Endothelial cell of umbilical vein (primary cell): ENCODE measurements around the gene PPCDC. TPM values are rescaled to one million over a fixed set of nuclear protein-coding genes. Genes with fewer than 3 reads are reported as not detected.

Experiments used
- BruUV-seq: library from RNA; stranded (reverse); fragments of 400-500 nt; replicated peaks from 2 replicates; lab custom pipeline; 2021; lab: Mats Ljungman, UMichigan
- CTCF ChIA-PET: fragments of 300-600, 350-600 bp; sonication (Branson Sonifier 250); formaldehyde crosslinking; loops from one replicate; lab custom pipeline; 2021; ENCODE audit warnings: antibody characterized with exemption, inconsistent platforms; lab: Charles Lee
- POLR2A ChIA-PET: fragments of 300-600, 350-600 bp; sonication (Branson Sonifier 250); formaldehyde crosslinking; loops from one replicate; lab custom pipeline; 2021; ENCODE audit warnings: antibody characterized with exemption, inconsistent platforms; lab: Charles Lee
- DNase-seq: peaks from one replicate; pipeline ENCODE4 v3.0.0-alpha.2; 2011; ENCODE audit warnings: low read depth, low spot score
- FAIRE-seq: peaks from 2 replicates; lab custom pipeline; 2011; peaks lifted over from hg19 to GRCh38; lab: Jason Lieb, UNC
- H2AFZ ChIP-seq: 2 replicates; pipeline ENCODE4 v1.6.0; 2012; ENCODE audit warnings: low read depth, low read length, control low read depth, inconsistent platforms
- H3K27ac ChIP-seq: 2 replicates; pipeline ENCODE4 v1.5.1; 2011; ENCODE audit warnings: low read depth, mild to moderate bottlenecking, control low read depth, low read length, moderate library complexity; ENCODE audit not compliant: insufficient read depth
- H3K27me3 ChIP-seq, 2 experiments: 2 replicates each; pipeline versions ENCODE4 v1.6.0 to v1.6.1; 2011; ENCODE audit warnings: low read length in 2 of 2, mixed read lengths in 1 of 2; ENCODE audit not compliant: control insufficient read depth in 2 of 2, insufficient read depth in 2 of 2
- H3K36me3 ChIP-seq, 2 experiments: 2 replicates in 1 of 2; 3 replicates in 1 of 2; pipeline ENCODE4 v1.5.1; 2011; ENCODE audit warnings: low read length in 2 of 2, mild to moderate bottlenecking in 1 of 2, moderate library complexity in 1 of 2; ENCODE audit not compliant: control insufficient read depth in 2 of 2, insufficient read depth in 2 of 2; ENCODE audit errors: extremely low read depth in 1 of 2
- H3K4me1 ChIP-seq: 3 replicates; pipeline ENCODE4 v1.5.1; 2011; ENCODE audit warnings: mild to moderate bottlenecking, low read length; ENCODE audit not compliant: control insufficient read depth, insufficient read depth; ENCODE audit errors: extremely low read depth
- H3K4me2 ChIP-seq: 2 replicates; pipeline ENCODE4 v1.6.1; 2011; ENCODE audit warnings: low read length, control low read depth, mixed read lengths; ENCODE audit not compliant: insufficient read depth
- H3K4me3 ChIP-seq, 3 experiments: fragments of 200-600 bp in 1 of 3; sonication (generic), shearing (Covaris generic) in 1 of 3; replicated peaks in 1 of 3; 2 replicates each; pipeline ENCODE4 v1.5.1; 2011 to 2016; ENCODE audit warnings: control low read depth in 3 of 3, low read length in 3 of 3, mild to moderate bottlenecking in 2 of 3, inconsistent platforms in 1 of 3, low read depth in 1 of 3, moderate library complexity in 1 of 3; ENCODE audit not compliant: insufficient read depth in 1 of 3
- H3K79me2 ChIP-seq: 2 replicates; pipeline ENCODE4 v1.6.0; 2012; ENCODE audit warnings: low read length, inconsistent platforms; ENCODE audit not compliant: control insufficient read depth, insufficient read depth
- H3K9ac ChIP-seq: replicated peaks from 2 replicates; pipeline ENCODE3; 2011; ENCODE audit warnings: low read length, control low read depth; ENCODE audit not compliant: insufficient read depth; ENCODE audit errors: extremely low read depth
- H3K9me1 ChIP-seq: replicated peaks from 3 replicates; pipeline ENCODE4 v1.6.0; 2011; ENCODE audit warnings: mild to moderate bottlenecking, low read length; ENCODE audit not compliant: control insufficient read depth, insufficient read depth; ENCODE audit errors: extremely low read depth
- H3K9me3 ChIP-seq: replicated peaks from 2 replicates; pipeline ENCODE4 v1.5.1; 2012; ENCODE audit warnings: low read length, inconsistent platforms; ENCODE audit not compliant: control insufficient read depth, insufficient read depth
- H4K20me1 ChIP-seq: replicated peaks from 2 replicates; pipeline ENCODE3; 2011; ENCODE audit warnings: mild to moderate bottlenecking, low read length; ENCODE audit not compliant: control insufficient read depth, insufficient read depth; ENCODE audit errors: extremely low read depth
- EZH2 ChIP-seq: IDR thresholded peaks from 2 replicates; pipeline ENCODE4 v1.6.1; 2012; ENCODE audit warnings: borderline replicate concordance, low read depth, mild to moderate bottlenecking, moderate library complexity, low read length, inconsistent platforms; ENCODE audit not compliant: severe bottlenecking
- FOS ChIP-seq: IDR thresholded peaks from 2 replicates; pipeline ENCODE4 v1.6.1; 2011; ENCODE audit warnings: mild to moderate bottlenecking, low read length, moderate library complexity, borderline replicate concordance; ENCODE audit not compliant: insufficient read depth
- GATA2 ChIP-seq: IDR thresholded peaks from 2 replicates; pipeline ENCODE4 v1.7.0; 2011; ENCODE audit warnings: low read depth, mild to moderate bottlenecking, moderate library complexity, mixed read lengths, low read length; ENCODE audit not compliant: insufficient read length, insufficient read depth
- JUN ChIP-seq: IDR thresholded peaks from 2 replicates; pipeline ENCODE4 v1.6.1; 2011; ENCODE audit warnings: borderline replicate concordance, low read depth; ENCODE audit not compliant: insufficient read length, insufficient read depth
- MYC ChIP-seq: IDR thresholded peaks from one replicate; pipeline ENCODE4 v1.6.1; 2011; ENCODE audit warnings: mild to moderate bottlenecking, low read depth, low read length
- POLR2A ChIP-seq: IDR thresholded peaks from 2 replicates; pipeline ENCODE4 v1.6.1; 2012; ENCODE audit warnings: low read depth, mild to moderate bottlenecking, control low read depth, low read length
- POLR2AphosphoS5 ChIP-seq: IDR thresholded peaks from 2 replicates; pipeline ENCODE4 v1.6.1; 2012; ENCODE audit warnings: low read depth, mild to moderate bottlenecking, control low read depth, low read length, moderate library complexity; ENCODE audit not compliant: insufficient read depth
- dilution Hi-C: fragments of 300-500 bp; cut with MboI; formaldehyde crosslinking; loops from one replicate; pipeline ENCODE4 v1.15.0; 2019; ENCODE audit warnings: low sequenced_read_pairs; ENCODE audit not compliant: extremely low pct_ligation_motif_present
- intact Hi-C: fragments of 100-400 bp; cut with micrococcal nuclease; formaldehyde crosslinking; loops from one replicate; pipeline ENCODE4 v1.10.0; 2022
- polyA plus RNA-seq, 4 experiments: library from polyadenylated mRNA; depleted of rRNA in 3 of 4; stranded (reverse) in 3 of 4; unstranded in 1 of 4; fragments of >200 nt; gene quantifications; 2 replicates each; pipeline versions ENCODE4 v1.2.1 to v1.2.3, GENCODE V29; 2011 to 2012; ENCODE audit warnings: missing spikeins in 1 of 4
- total RNA-seq: library from RNA; stranded (reverse); gene quantifications from 2 replicates; pipeline ENCODE4 v1.2.3, GENCODE V29; 2021
- TF ChIP-seq, protein P1 (sequence below): IDR thresholded peaks from 2 replicates; pipeline ENCODE4 v1.6.1; 2011; ENCODE audit not compliant: insufficient read depth, insufficient read length
- TF ChIP-seq, protein P2 (sequence below), 2 donors: IDR thresholded peaks; 1 replicate in 1 of 2; 2 replicates in 1 of 2; pipeline ENCODE4 v1.5.1; 2011; ENCODE audit warnings: low read length in 2 of 2, mild to moderate bottlenecking in 2 of 2, moderate library complexity in 2 of 2, control low read depth in 1 of 2, inconsistent platforms in 1 of 2, low read depth in 1 of 2; ENCODE audit not compliant: insufficient read depth in 1 of 2; ENCODE audit errors: extremely low read depth in 1 of 2

The PPCDC gene
- total and polyA plus RNA-seq, 2 donors (not counting 3 experiments of a cell fraction or from before 2014, with no cell fraction given) = 14.5 to 21.4 TPM

DNA sequence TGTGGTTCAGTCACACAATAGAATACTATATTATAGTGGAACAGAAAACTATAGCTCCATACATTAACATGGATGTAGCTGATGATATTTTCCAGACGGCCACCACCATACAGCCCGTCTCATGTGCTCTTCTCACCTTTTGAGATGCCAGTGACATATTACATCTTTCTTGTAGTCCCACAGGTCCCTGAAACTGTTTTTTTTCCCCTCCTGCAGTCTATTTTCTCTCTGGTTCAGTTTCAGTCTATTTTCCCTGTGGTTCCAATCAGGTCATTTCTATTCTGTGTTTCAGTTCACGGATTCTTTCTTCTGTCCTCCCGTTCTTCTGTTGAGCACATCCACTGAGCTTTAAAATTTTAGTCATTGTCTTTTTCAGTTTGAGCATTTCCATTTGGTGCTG lies 72.2 kb downstream of the PPCDC start:
- no peak overlapping the region for H3K27ac ChIP-seq
- DNase-seq = no peak
- no peak overlapping the region for H3K4me3 ChIP-seq
- H3K9ac ChIP-seq = no peak overlapping the region
- H3K4me2 ChIP-seq = no peak overlapping the region
- no peaks in the 10 kb centered on the region for H3K4me1 ChIP-seq
- intact Hi-C loops = no loop called here
- ChIA-PET CTCF (interaction anchor here (1.1 to 1.9 kb wide), 3 partner anchors 44 to 106 kb away, joined by 3 to 6 read pairs (median 3); partner anchors contain the start of gene C15orf39), POLR2A (no interaction called here)
- H3K79me2 ChIP-seq = no peaks in the 10 kb centered on the region
- no peaks in the 10 kb centered on the region for H3K27me3 ChIP-seq
- TF ChIP-seq JUN (no peak), EZH2 (no peak), GATA2 (no peak)
- TF ChIP-seq, protein P1, sequence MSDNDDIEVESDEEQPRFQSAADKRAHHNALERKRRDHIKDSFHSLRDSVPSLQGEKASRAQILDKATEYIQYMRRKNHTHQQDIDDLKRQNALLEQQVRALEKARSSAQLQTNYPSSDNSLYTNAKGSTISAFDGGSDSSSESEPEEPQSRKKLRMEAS = no peak
- H2AFZ ChIP-seq = no peak overlapping the region
- no peaks in the 10 kb centered on the region for H3K9me3 ChIP-seq
- no peaks in the 10 kb centered on the region for H3K9me1 ChIP-seq
- FAIRE-seq = no peak
- no TSS peak for BruUV-seq
- H3K36me3 ChIP-seq = no peaks in the 10 kb centered on the region
- dilution Hi-C loops = no loop called here
- no peaks in the 10 kb centered on the region for H4K20me1 ChIP-seq

- H3K9me1 ChIP-seq = no peaks in the 10 kb centered on the region
- H4K20me1 ChIP-seq = no peaks in the 10 kb centered on the region
- H3K9ac ChIP-seq = no peak overlapping the region
- H3K27me3 ChIP-seq = no peaks in the 10 kb centered on the region
- no peak overlapping the region for H2AFZ ChIP-seq
- H3K79me2 ChIP-seq = no peaks in the 10 kb centered on the region
- DNase-seq (no peak), FAIRE-seq (no peak)
- ChIA-PET POLR2A (no interaction called here), CTCF (no interaction called here)
- H3K4me2 ChIP-seq = no peak overlapping the region
- dilution Hi-C loops (no loop called here), intact Hi-C loops (no loop called here)
- H3K27ac ChIP-seq = no peak overlapping the region
- no peak for TF ChIP-seq GATA2
- TF ChIP-seq FOS = no peak
- no peak for TF ChIP-seq POLR2A
- TF ChIP-seq EZH2 = no peak
- no peak for TF ChIP-seq MYC
- TF ChIP-seq, protein P2, sequence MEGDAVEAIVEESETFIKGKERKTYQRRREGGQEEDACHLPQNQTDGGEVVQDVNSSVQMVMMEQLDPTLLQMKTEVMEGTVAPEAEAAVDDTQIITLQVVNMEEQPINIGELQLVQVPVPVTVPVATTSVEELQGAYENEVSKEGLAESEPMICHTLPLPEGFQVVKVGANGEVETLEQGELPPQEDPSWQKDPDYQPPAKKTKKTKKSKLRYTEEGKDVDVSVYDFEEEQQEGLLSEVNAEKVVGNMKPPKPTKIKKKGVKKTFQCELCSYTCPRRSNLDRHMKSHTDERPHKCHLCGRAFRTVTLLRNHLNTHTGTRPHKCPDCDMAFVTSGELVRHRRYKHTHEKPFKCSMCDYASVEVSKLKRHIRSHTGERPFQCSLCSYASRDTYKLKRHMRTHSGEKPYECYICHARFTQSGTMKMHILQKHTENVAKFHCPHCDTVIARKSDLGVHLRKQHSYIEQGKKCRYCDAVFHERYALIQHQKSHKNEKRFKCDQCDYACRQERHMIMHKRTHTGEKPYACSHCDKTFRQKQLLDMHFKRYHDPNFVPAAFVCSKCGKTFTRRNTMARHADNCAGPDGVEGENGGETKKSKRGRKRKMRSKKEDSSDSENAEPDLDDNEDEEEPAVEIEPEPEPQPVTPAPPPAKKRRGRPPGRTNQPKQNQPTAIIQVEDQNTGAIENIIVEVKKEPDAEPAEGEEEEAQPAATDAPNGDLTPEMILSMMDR (IDR thresholded peaks at IDR 0.05; ENCODE audit: extremely low read depth in 1 of 2, insufficient read depth in 1 of 2, low read depth in 1 of 2, low read length in 2 of 2) = no peak
- no peak for TF ChIP-seq POLR2AphosphoS5
- TF ChIP-seq JUN = no peak
- TF ChIP-seq, protein P1 = no peak
- H3K4me3 ChIP-seq = no peak overlapping the region
- H3K9me3 ChIP-seq = no peaks in the 10 kb centered on the region
- H3K4me1 ChIP-seq = no peaks in the 10 kb centered on the region
- H3K36me3 ChIP-seq = no peaks in the 10 kb centered on the region
- BruUV-seq = no TSS peak
These were observed 74.5 kb downstream of the PPCDC start for GRCh38 chr15:75097939-75098338.
